ENCODE data around the gene CFI.

The CFI gene

GRCh38 chr4:109750652-109751244, 51.1 kb downstream of the CFI start:
- no peak overlapping the region for H3K4me3 ChIP-seq (replicated peaks in 1 of 2; ENCODE audit: low read depth in 2 of 2, low read length in 2 of 2)
- DNase-seq (ENCODE audit: low read depth in 2 of 2), result no peak
- TF ChIP-seq CTCF (IDR thresholded peaks at IDR 0.05; ENCODE audit: low read depth, low read length), result no peak

- no peak for TF ChIP-seq CTCF (IDR thresholded peaks at IDR 0.05; ENCODE audit: low read depth, low read length)
- DNase-seq (ENCODE audit: low read depth in 2 of 2), result no peak
- no peak overlapping the region for H3K4me3 ChIP-seq (replicated peaks in 1 of 2; ENCODE audit: low read depth in 2 of 2, low read length in 2 of 2)
These were observed 52.3 kb downstream of the CFI start for GRCh38 chr4:109749388-109750082.

GRCh38 chr4:109748114-109748513, 53.7 kb downstream of the CFI start:
- no peak overlapping the region for H3K4me3 ChIP-seq (replicated peaks in 1 of 2; ENCODE audit: low read depth in 2 of 2, low read length in 2 of 2)
- TF ChIP-seq CTCF (IDR thresholded peaks at IDR 0.05; ENCODE audit: low read depth, low read length), result no peak
- DNase-seq (ENCODE audit: low read depth in 2 of 2), result no peak

- DNase-seq (ENCODE audit: low read depth in 2 of 2), result no peak
- TF ChIP-seq CTCF (IDR thresholded peaks at IDR 0.05; ENCODE audit: low read depth, low read length), result no peak
- no peak overlapping the region for H3K4me3 ChIP-seq (replicated peaks in 1 of 2; ENCODE audit: low read depth in 2 of 2, low read length in 2 of 2)
These were observed 55.1 kb downstream of the CFI start for GRCh38 chr4:109746728-109747127.

GRCh38 chr4:109745830-109746229, 56.0 kb downstream of the CFI start:
- no peak for DNase-seq (ENCODE audit: low read depth in 2 of 2)
- no peak for TF ChIP-seq CTCF (IDR thresholded peaks at IDR 0.05; ENCODE audit: low read depth, low read length)
- no peak overlapping the region for H3K4me3 ChIP-seq (replicated peaks in 1 of 2; ENCODE audit: low read depth in 2 of 2, low read length in 2 of 2)

GRCh38 chr4:109739547-109739946, 62.3 kb downstream of the CFI start:
- peak; percentile 14 to 31 for DNase-seq (ENCODE audit: low read depth in 2 of 2)
- no peak overlapping the region for H3K4me3 ChIP-seq (replicated peaks in 1 of 2; ENCODE audit: low read depth in 2 of 2, low read length in 2 of 2)
- no peak for TF ChIP-seq CTCF (IDR thresholded peaks at IDR 0.05; ENCODE audit: low read depth, low read length)

Data from cardiac fibroblast (primary cell).